ENCODE results near the gene SYS1. TPM values are rescaled to one million over a fixed set of nuclear protein-coding genes. Genes with fewer than 3 reads are reported as not detected.

SYS1 gene
- polyA plus RNA-seq, 1 donor from 2014 or later = 16.1 TPM

- TF ChIP-seq POLR2AphosphoS5 (IDR thresholded peaks at IDR 0.05) (no peak), CTCF (IDR thresholded peaks at IDR 0.05; ENCODE audit: poor library complexity, severe bottlenecking) (no peak), TAF1 (IDR thresholded peaks at IDR 0.05; ENCODE audit: low read depth) (no peak), EP300 (conservative IDR thresholded peaks at IDR 0.05; ENCODE audit: poor library complexity, severe bottlenecking) (no peak), SMC3 (conservative IDR thresholded peaks at IDR 0.05; ENCODE audit: poor library complexity) (no peak), MXI1 (conservative IDR thresholded peaks at IDR 0.05; ENCODE audit: poor library complexity, severe bottlenecking) (no peak), RAD21 (conservative IDR thresholded peaks at IDR 0.05) (no peak), REST (IDR thresholded peaks at IDR 0.05; ENCODE audit: borderline replicate concordance) (no peak), EZH2 (IDR thresholded peaks at IDR 0.05; ENCODE audit: borderline replicate concordance, insufficient read depth, low read length, poor library complexity, severe bottlenecking) (no peak)
- H3F3A ChIP-seq (ENCODE audit: insufficient read depth, low read length, poor library complexity, severe bottlenecking) = no peaks in the 10 kb centered on the region
- no peaks in the 10 kb centered on the region for H4K20me1 ChIP-seq (ENCODE audit: insufficient read depth)
- no peaks in the 10 kb centered on the region for H3K79me2 ChIP-seq (replicated peaks; ENCODE audit: insufficient read depth, low read length)
- no peak overlapping the region for H3K9ac ChIP-seq (ENCODE audit: low read length)
- peaks cover 19% of the 10 kb centered on the region for H3K27me3 ChIP-seq (ENCODE audit: insufficient read depth, low read depth, low read length)
- no peaks in the 10 kb centered on the region for H3K9me3 ChIP-seq (ENCODE audit: low read length)
- no peak overlapping the region for H3K4me2 ChIP-seq (ENCODE audit: low read length)
- no peak overlapping the region for H3K27ac ChIP-seq (ENCODE audit: low read length)
- no peaks in the 10 kb centered on the region for H3K9me2 ChIP-seq (ENCODE audit: insufficient read depth, low read length)
- no peaks in the 10 kb centered on the region for H3K36me3 ChIP-seq (ENCODE audit: insufficient read depth, low read length)
- H3K4me3 ChIP-seq (ENCODE audit: low read length) = no peak overlapping the region
- H2AFZ ChIP-seq (ENCODE audit: low read depth, low read length) = no peak overlapping the region
Measured at GRCh38 chr20:45409521-45410272, 46.7 kb downstream of the SYS1 start.

DNA sequence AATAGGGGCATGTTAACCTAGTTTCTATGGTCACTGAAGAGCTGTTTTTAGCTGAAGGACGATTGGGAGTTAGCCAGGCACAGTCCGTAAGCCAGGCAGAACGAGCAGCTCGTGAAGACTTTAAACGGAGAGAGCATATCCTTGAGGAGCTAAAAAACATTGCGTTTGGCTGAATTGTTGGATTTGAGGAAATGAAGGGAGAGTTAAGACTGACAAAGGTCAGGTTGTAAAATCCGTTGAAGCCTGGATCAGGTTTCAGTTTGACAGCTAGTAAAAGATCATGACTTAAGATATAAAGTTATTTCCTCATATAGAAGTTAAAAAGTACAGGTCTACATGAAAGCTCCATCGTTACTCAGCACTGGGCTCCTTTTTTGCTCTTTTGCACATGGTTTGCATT lies 47.9 kb downstream of the SYS1 start:
- Histone ChIP-seq H3K79me2 (replicated peaks; ENCODE audit: insufficient read depth, low read length) (no peaks in the 10 kb centered on the region), H3K9me3 (ENCODE audit: low read length) (no peaks in the 10 kb centered on the region), H3K36me3 (ENCODE audit: insufficient read depth, low read length) (no peaks in the 10 kb centered on the region), H2AFZ (ENCODE audit: low read depth, low read length) (no peak overlapping the region), H4K20me1 (ENCODE audit: insufficient read depth) (no peaks in the 10 kb centered on the region), H3K27ac (ENCODE audit: low read length) (no peak overlapping the region), H3K9me2 (ENCODE audit: insufficient read depth, low read length) (no peaks in the 10 kb centered on the region), H3K9ac (ENCODE audit: low read length) (no peak overlapping the region), H3K4me2 (ENCODE audit: low read length) (no peak overlapping the region), H3F3A (ENCODE audit: insufficient read depth, low read length, poor library complexity, severe bottlenecking) (no peaks in the 10 kb centered on the region), H3K4me3 (ENCODE audit: low read length) (no peak overlapping the region), H3K27me3 (ENCODE audit: insufficient read depth, low read depth, low read length) (peaks cover 12% of the 10 kb centered on the region)
- no peak for TF ChIP-seq EP300 (conservative IDR thresholded peaks at IDR 0.05; ENCODE audit: poor library complexity, severe bottlenecking)

Data from neural cell (in vitro differentiated cells).